ENCODE data around the gene HSDL2.
"Not testable (repeated sequence)": the region's sequence is repeated elsewhere in the genome, so short reads cannot be mapped to it uniquely, and the experiment has no call there.

Gene HSDL2

DNA sequence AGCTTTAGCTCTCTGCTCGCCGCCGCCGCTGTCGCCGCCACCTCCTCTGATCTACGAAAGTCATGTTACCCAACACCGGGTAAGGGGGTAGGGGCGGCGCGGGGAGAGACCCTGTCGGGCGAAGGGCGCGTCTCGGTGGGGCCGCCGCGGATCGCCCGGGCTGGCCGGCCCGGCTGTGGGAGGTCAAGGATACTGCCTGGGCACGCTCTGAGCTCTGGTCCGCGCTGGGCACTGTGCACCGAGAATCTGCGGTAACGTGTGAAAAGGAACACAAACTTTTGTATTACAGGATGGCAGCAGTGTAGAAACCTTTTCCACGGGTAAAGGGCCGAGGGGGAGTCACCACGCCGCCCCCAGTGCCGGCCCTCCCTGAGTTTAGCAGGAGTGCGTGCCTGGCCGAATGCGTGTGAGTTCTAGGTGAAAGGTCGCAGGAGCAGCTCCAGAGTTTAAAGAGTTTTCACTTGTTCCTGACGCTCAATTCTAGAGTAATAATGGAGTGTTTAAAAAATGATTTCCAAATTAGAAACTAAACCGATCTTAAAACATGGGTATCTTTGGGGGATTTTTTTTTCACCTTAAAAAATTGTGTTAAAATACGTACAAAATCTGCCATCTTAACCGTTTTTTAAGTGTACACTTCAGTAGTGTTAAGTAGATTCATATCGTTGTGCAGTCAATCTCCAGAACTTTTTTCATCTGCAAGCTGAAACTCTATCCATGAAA, at the start of gene HSDL2:
Gene HSDL2 (plus strand): TSS at position 7 of the 723 bp plus-strand sequence. CDS start 56 bp downstream, at position 63.
- peak; percentile 16 for DNase-seq (ENCODE audit: low read depth)

DNA sequence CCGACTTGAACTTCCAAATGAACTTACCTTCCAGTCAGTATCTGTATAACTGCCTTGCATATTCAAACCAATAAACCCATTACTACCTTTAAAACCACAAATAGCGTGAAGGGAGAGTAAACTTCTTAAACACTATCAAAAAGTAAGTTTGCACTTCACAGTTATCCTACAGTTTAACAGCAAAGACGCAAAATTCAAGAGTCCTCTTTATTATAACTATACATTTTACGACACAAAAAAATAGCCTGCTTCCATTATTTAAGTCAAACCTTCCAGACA, 48.3 kb upstream of the HSDL2 start:
- no peak for DNase-seq (ENCODE audit: low read depth)

DNA sequence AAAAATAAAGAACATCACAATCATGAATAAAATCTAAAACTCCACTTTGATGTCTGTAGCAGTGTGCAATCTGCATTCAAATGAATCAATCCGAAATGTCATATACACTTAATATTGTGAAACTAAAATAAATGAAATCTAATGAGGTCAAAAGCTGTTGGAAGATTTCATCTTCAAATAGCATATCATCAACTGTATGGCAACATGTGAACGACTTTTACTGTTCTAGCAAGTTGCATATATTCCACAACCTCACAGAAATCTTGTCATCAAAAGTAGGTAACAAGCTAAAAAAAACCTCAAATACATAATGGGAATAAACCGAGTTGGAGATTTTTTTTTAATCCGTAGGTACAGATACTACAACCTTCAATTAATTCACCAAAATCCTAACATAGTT, 47.7 kb upstream of the HSDL2 start:
- no peak for DNase-seq (ENCODE audit: low read depth)

DNA sequence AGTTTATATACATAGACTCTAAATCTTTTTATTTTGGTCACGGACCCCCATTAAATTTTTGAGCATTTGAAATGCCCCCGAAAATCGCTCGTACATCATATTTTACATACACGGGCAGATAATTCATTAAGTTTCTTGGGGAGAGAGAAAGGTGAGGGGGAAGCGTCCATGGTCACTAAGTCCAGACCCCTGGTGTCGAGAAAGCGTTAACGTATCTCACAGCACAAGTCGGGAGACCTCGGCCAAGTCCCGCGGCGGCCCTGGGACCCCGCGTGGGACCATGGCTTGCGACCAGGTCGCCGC, 47.3 kb upstream of the HSDL2 start:
- no peak for DNase-seq (ENCODE audit: low read depth)

DNA sequence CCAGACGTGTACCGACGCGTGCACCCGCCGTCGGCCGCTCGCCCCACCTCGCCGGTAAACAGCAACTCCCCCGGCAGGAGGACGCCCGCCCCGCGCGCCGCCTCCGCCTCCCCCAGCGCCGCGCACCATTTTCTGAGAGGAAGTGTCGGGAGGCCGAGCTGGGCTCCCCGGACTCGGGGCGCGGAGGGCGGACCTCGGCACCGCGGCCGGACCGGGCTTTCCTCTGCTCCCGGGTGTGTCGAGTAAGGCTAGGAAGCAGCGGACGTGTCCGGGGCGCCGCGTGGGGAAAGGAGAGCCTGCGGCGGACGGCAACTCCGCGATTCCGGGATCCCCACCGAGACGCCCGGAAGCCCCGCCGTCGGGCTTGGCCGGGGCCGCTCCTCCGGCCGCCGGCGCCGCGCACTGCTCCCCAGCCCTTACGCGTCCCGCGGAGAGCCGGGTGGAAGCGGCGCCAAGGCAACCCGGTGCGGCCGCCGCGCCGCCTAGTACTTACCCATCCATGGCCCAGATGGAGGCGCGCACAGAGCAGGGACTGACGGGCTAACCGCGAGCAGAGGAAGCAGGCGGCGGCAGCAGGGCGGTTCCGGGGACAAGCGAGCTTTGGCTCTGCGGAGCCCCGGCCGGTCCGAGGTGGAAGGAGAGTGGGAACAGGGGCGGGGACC, 46.8 kb upstream of the HSDL2 start, which contains the start of gene PTBP3:
Gene PTBP3 (minus strand): TSS at position 643 of the 662 bp plus-strand sequence. CDS start 35,754 bp downstream, outside the sequence.
- DNase-seq (ENCODE audit: low read depth): peak; percentile 68

DNA sequence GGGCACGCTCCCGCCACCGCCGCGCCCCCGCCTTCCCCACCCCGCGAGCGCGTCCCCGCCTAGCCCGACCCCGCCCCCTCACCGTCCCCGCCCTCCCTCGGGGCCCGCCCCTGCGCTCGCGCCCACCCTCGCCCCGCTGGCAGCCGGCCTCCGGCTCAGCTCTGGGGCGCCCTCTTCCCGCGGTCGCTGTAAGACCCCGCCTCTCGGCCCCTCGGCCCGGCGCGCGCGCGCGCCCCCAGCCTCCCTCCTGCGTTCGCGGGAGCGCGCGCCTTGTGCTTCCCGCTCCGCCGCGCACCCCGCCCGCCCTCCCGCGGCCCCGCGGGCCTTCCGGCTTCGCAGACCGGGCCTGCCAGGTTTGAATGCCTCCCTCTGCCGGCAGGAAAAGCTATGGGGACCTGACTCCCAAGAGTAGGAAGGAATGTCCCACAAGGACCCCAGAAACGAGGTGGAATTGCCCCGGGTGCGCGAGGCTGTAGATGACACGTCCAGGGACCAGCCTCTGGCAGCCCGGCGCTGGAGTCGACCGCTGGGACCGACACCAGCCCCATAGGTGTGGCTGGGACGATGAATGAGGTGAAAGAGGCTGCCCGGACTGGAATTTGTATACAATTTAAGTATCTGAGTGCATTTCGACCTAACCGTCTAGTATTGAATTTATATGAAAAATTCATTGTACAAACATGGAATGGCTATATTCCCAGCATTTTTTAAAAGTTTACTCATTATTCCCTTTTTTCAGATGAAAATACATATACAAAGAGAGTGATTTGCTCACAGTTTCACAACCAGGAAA, 46.1 kb upstream of the HSDL2 start:
- DNase-seq (ENCODE audit: low read depth): peak; percentile 89

DNA sequence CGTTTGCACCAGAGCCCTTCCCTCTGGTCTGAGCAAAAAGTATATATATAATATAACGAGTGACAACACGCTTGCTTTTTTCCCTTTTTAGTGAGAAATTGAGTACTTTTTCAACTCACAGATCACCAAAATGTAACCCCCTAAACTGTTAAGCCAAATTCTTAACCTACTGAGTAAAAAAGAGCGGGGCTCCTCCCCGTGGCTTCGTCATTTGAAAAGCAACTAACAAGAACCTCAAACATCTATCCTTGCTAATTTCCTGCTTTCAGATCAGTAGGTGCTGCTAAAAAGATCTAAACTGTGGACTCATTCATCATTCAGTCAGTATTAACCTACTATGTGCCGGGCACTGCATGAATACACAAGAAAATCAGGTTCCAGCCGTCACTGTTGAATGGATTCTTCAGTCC, 45.5 kb upstream of the HSDL2 start:
- peak; percentile 30 for DNase-seq (ENCODE audit: low read depth)

DNA sequence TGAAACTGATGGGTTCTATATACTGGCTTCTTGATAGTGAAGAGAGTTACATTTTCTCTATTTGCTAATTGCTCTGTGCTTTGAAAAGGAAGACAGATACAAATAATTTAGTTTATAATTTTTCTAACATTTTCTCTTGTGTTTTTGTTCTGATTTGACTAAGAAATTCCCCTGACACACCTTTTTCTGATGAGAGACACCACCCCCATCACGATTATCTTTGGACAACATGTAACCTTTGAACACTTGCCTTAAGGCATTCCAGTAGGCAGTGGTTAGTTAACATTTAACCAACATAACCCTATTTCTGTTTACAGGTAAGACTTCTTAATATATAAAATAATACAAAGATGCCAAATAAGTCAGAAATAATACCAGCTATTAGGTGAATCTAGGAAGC, 42.4 kb upstream of the HSDL2 start:
- no peak for DNase-seq (ENCODE audit: low read depth)

DNA sequence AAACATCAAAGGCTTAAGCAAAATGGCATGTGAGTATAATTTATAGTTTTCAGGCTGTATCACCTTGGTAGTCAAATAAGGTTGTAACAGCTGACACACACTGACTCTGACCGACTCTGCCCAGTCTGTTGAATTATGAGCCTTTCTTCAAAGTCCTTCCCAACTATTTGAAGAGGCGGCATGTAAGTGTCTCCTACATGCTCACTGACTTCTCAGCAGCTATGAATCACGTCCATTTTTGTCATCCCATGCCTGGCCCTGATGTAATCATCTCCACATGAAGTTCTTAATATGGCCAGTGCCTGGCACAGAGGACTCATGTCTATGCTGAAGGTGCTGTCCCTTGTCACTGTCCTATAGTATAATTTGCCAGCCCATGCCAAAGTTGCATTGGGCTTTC, 41.3 kb upstream of the HSDL2 start:
- DNase-seq (ENCODE audit: low read depth): no peak

DNA sequence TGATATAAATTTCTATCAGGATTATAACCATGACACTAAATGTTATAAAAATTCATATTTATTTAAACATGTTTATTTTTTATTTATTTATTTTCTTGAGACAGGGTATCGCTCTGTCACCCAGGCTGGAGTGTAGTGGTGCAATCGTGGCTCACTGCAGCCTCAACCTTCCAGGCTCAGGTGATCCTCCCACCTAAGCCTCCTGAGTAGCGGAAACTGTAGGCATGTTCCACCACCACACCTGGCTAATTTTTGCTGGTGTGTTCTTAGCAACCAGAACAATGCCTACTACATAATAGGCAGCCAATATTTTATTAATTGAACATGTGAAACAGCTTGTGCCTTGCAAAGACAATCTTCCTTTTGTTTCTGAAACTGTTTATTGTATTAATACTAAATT, 40.0 kb upstream of the HSDL2 start:
- DNase-seq (ENCODE audit: low read depth): no peak

DNA sequence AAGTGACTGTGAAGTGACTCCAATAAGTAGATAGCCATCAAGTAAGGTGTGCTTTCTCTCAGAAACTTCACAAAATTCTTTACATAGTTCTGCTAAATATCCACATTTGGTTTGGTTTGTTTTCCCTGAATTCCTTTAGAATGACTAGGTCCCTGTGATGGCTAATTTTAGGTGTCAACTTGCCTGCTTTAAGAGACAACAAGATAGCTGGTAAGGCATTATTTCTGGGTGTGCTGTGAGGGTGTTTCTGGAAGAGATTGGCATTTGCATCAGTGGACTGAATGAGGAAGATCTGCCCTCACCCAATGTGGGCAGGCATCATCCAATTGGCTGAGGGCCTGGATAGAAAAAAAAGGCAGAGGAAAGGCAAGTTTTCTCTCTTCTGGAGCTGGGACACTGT, 38.2 kb upstream of the HSDL2 start:
- no peak for DNase-seq (ENCODE audit: low read depth)

DNA sequence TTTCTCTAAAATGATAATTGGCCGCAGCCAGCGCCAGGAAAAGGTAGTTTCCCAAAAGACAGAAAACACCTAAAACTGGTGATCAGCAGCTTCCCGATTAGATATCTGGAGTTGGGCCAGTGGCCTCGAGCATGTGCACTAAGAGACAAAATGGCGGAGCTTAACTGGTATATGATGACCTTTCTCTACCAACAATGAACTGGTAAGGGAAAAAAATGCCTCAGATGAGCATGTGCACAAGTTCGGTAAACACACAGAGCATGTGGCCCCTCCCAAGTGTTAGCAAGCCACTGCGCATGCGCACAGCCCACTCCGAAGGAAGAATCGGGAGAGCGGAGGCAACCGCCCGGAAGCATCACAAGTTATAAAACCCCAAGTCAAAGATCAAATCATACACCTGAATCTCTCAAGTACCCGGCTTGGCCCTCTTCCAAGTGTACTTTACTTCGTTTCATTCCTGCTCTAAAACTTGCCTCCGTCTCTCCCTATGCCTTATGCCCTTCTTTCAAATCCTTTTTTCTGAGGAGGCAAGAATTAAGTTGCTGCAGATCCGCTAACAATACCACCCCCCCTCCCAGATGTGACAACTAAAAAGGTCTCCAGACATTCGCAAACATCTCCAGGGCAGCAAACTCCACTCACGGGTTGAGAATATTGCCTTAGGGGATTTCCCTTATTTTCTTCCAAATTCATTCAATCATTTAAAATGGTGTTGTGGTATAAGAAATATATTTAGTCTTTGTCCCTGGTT, 31.5 kb upstream of the HSDL2 start:
- DNase-seq (ENCODE audit: low read depth): peak; percentile 66

DNA sequence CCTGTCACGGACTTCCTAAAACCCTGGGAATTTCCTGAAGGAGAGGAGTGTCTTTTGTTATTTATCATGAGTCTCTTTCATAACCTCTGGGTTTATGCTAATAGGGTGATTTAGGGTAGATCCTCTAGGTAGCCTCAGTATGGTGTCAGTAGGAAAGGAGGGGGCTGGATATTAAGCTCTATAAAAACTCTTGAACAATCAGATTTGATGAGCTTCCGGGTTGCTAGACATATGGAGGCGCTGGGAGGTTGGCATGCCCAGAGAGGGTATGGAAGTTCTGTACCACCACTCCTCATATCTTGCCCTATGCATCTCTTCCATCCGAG, 30.9 kb upstream of the HSDL2 start:
- DNase-seq (ENCODE audit: low read depth): no peak

DNA sequence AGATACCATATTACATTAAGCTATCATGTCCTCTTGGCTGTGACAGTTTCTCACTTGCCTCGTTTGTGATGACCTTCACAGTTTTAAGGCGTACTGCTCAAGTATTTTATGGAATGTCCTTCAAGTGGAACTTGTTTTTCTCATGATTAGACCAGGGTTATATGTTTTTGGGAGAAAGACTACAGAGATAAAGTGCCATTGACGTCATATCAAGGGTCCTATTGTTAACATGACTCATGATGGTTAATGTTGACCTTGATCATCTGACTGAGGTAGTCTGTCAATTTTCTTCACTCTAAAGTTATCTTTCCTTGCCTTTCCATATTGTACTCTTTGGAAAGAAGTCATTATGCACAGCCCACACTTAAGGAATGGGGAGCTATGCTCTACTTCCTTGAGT, 28.7 kb upstream of the HSDL2 start:
- DNase-seq (ENCODE audit: low read depth): no peak

DNA sequence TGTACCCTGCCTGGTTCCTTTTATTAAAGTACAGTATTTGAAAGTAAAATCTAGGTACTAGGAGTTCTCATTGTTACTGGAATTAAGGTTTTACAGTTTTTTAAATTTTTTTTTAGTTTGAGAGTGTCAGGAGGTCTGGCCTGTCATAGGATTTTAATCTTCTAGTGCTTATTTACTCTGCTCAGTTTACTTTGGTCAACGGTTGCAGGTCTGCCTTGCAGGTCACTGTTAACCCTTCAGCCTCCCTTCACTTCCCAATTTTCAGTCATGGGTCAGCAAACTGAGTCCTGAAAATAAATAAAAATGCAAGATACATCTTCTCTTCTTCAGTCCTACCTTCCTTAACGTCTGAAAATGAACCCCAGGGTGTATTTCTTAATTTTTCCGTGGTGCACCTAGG, 27.7 kb upstream of the HSDL2 start:
- DNase-seq (ENCODE audit: low read depth): no peak

DNA sequence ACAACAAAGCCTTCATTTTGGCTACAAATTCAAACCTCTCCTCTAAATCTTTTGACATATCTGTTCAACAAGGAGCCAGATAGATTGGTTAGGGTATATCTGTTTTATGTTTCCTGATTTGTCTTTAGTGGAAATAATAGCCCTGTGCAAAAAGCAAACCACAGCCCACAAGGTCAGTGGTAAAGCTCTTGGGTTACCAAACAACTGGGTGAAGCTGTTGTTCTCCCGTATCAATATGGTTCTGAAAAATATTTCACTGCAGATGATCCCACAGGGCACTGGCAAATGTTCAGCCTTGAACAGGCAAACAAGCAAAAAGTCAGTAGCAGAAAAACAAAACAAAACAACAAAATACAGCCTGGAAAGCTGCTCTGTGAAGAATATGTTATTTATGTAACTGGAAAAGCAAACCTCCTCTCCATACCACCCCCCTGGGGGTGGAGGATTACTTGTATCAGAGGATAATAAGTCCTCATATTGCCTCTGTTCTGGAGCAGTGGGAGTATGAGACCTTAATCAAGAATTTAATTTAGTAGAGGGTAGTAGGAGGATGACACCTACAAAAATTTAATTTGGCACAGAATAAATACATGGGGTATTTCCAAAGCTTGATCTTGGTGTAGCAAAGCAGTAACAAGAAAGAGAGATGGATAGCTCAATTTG, 25.7 kb upstream of the HSDL2 start:
- DNase-seq (ENCODE audit: low read depth): no peak

DNA sequence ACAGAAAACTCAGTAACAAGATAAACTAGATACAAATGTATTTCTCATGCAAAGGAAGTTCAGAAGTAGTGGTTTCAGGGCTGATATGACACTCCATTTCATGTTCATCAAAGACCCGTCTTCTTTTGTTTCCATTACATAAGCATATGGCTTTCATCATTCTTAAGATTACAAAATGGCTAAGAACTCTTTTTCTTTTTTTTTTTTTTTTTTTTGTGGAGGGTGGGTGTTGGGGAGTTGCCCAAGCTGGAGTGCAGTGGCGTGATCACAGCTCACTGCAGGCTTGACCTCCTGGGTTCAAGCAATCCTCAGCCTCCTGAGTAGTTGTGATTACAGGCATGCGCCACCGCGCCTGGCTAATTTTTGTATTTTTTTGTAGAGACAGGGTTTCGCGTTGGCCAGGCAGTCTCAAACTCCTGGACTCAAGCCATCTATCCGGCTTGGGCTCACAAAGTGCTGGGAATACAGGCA, 24.4 kb upstream of the HSDL2 start:
- no peak for DNase-seq (ENCODE audit: low read depth)

DNA sequence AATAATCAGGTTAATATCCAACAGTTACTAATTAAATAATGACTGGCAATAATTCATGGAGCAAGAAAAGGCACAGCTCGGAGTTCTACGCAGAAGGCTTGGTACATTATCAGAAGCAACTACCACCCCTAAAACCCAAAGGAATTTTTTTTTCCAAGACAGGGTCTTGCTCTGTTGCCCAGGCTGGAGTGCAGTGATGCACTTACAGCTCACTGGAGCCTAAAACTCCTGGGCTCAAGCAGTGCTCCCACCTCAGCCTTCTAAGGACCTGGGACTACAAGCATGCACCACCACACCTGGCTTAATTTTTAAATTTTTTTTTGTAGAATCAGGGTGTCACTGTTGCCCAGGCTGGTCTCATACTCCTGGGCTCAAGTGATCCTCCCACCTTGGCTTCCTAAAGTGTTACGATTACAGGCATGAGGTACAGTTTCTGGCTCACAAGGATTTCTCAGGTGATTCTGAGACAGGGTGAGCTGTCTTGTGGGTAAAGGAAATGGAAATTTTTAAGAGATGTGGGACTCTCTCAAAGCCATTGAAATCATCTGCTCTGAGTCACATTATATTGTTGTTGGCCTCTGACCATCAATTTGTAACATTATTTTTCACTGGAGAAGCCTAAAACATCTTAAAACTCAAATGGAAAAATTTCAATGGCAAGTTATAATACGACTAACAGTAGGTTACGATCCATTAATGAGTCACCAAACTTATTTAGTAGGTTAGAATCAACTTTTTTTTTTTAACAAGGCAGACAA, 19.7 kb upstream of the HSDL2 start:
- DNase-seq (ENCODE audit: low read depth): no peak

DNA sequence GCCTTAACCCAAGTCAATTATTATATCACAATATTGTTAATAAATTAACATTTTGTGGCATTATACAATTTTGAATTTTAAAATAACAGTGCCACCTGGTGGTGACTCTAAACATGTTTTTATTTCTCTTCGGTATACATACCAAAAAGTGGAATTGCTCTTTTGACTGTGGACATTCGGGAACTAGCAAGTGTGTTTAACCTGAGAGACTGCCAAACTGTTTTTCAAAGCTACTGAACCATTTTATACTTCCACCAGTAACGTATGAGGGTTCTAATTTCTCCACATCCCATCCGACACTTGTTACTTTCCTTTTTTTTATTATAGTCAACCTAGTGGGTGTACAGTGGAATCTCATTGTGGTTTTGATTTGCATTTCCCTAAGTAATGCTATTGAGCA, 18.3 kb upstream of the HSDL2 start:
- no peak for DNase-seq (ENCODE audit: low read depth)

DNA sequence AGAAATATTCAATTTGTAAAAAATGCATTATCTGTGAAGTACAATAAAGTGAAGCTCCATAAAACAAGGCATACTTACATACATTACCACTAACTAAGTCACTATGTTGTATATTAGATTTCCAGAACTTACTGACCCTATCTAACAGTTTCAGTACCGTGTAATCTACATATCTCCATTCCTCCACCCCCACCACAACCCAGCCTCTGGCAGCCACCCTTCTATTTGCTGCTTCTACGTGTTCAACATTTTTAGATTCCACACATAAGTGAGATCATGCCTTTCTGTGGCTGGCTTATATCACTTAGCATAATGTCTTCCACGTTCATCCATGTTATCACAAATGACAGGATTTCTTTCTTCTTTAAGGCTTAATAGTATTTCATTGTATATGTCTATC, 15.1 kb upstream of the HSDL2 start:
- DNase-seq (ENCODE audit: low read depth): no peak

DNA sequence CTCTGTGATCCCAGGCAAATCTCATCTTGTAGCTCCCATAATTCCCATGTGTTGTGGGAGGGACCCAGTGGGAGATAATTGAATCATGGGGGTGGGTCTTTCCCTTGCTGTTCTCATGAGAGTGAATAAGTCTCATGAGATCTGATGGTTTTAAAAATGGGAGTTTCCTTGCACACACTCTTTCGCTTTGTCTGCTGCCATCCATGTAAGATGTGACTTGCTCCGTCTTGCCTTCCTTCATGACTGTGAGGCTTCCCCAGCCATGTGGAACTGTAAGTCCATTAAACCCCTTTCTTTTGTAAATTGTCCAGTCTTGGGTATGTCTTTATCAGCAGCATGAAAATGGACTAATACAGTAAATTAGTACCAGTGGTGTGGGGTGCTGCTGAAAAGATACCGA, 14.7 kb upstream of the HSDL2 start:
- not testable (repeated sequence) for DNase-seq (ENCODE audit: low read depth)

Measured in stimulated activated CD8-positive, alpha-beta memory T cell treated with anti-CD3 and anti-CD28 coated beads, Interleukin-4, amount 100 ng/mL, for 24 hours (primary cell).